ENCODE data around the gene ACTR6.

ACTR6 gene

GRCh38 chr12:100200463-100201181 is at the start of gene ACTR6:
TSS of gene ACTR6 (plus strand) at chr12:100200815. CDS start at chr12:100200852, 37 bp downstream.
- peaks cover 3% of the 10 kb centered on the region for H3K36me3 ChIP-seq (ENCODE audit: control insufficient read depth, low read depth, low read length)
- H3K4me1 ChIP-seq (ENCODE audit: control insufficient read depth, low read depth, low read length), result no peaks in the 10 kb centered on the region
- peak within 1 kb of the TSS; percentile 100 for H3K4me3 ChIP-seq (ENCODE audit: low read length)
- H3K9me3 ChIP-seq (ENCODE audit: control insufficient read depth, low read depth, low read length), result no peaks in the 10 kb centered on the region
- peak within 1 kb of the TSS; percentile 18 for H3K27ac ChIP-seq (ENCODE audit: low read length)
- H3K27me3 ChIP-seq (ENCODE audit: control insufficient read depth, insufficient read depth, low read length), result no peaks in the 10 kb centered on the region
- H3K9ac ChIP-seq (ENCODE audit: low read length), result peak within 1 kb of the TSS; percentile 87

DNA sequence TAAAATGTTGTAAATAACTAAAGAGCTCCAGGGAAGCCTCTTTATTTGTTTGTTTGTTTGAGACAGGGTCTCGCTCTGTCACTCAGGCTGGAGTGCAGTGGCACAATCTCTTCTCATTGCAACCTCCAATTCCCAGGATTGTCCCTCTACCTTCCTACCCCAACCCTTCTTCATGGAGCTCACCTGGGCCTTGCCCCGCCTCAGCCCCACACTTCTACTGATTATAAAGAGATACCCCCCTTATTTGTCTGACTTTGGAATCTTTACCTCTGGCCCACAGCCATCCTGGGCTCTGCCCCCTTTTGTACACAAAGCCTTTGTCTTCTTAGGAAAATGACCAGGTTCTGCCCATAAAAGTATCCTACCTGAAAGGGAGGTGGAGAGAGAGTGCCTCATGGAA is 48.8 kb upstream of the ACTR6 start:
- H3K4me3 ChIP-seq (ENCODE audit: low read length), result no peak overlapping the region
- no peaks in the 10 kb centered on the region for H3K9me3 ChIP-seq (ENCODE audit: control insufficient read depth, low read depth, low read length)
- H3K36me3 ChIP-seq (ENCODE audit: control insufficient read depth, low read depth, low read length), result no peaks in the 10 kb centered on the region
- H3K27ac ChIP-seq (ENCODE audit: low read length), result no peak overlapping the region
- no peak overlapping the region for H3K9ac ChIP-seq (ENCODE audit: low read length)
- H3K4me1 ChIP-seq (ENCODE audit: control insufficient read depth, low read depth, low read length), result peaks cover 16% of the 10 kb centered on the region
- no peaks in the 10 kb centered on the region for H3K27me3 ChIP-seq (ENCODE audit: control insufficient read depth, insufficient read depth, low read length)

- Histone ChIP-seq H3K4me3 (ENCODE audit: low read length) (no peak overlapping the region), H3K27ac (ENCODE audit: low read length) (no peak overlapping the region), H3K27me3 (ENCODE audit: control insufficient read depth, insufficient read depth, low read length) (no peaks in the 10 kb centered on the region), H3K9me3 (ENCODE audit: control insufficient read depth, low read depth, low read length) (no peaks in the 10 kb centered on the region), H3K36me3 (ENCODE audit: control insufficient read depth, low read depth, low read length) (no peaks in the 10 kb centered on the region), H3K4me1 (ENCODE audit: control insufficient read depth, low read depth, low read length) (peaks cover 13% of the 10 kb centered on the region), H3K9ac (ENCODE audit: low read length) (no peak overlapping the region)
These were observed 47.5 kb upstream of the ACTR6 start for GRCh38 chr12:100153131-100153530.

DNA sequence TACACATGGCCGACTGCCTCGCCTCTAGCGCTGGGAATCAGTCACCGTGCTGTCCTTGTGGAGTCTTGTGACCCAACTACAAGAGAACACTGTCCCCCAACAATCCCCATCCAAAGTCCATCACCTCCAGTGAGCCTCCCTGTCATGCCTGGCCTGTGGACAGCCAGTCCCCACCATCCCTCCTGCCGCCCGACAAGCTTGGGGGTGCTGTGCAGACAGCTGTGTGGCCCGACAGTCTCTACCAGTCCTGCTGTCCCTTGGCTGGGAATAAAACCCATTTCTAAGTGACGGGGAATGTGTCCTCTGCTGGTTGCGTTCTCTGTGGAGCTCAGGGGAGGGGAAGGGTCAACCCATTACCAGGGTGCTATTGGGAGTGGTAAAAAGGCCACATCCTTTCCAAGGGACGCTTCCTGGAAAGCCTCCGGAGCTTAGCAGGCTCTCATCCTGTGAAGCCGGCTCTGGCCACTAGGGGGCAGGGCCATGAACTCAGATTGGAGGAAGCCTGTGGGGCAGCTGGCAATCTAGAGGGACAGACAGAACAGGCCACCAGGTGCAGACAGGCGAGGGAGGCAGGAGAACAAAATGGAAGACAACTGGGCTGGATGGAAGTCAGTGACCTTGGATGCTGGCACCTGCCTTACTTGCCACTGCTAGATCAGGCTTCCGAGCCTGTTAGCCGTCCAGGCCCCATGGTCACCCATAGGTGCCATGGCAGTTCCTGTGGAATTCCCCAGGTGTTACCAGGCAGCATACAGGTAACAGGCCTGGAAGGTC is 46.0 kb upstream of the ACTR6 start:
- Histone ChIP-seq H3K27me3 (ENCODE audit: control insufficient read depth, insufficient read depth, low read length) (no peaks in the 10 kb centered on the region), H3K4me3 (ENCODE audit: low read length) (no peak overlapping the region), H3K36me3 (ENCODE audit: control insufficient read depth, low read depth, low read length) (no peaks in the 10 kb centered on the region), H3K27ac (ENCODE audit: low read length) (no peak overlapping the region), H3K9ac (ENCODE audit: low read length) (no peak overlapping the region), H3K9me3 (ENCODE audit: control insufficient read depth, low read depth, low read length) (no peaks in the 10 kb centered on the region), H3K4me1 (ENCODE audit: control insufficient read depth, low read depth, low read length) (peaks cover 26% of the 10 kb centered on the region)

DNA sequence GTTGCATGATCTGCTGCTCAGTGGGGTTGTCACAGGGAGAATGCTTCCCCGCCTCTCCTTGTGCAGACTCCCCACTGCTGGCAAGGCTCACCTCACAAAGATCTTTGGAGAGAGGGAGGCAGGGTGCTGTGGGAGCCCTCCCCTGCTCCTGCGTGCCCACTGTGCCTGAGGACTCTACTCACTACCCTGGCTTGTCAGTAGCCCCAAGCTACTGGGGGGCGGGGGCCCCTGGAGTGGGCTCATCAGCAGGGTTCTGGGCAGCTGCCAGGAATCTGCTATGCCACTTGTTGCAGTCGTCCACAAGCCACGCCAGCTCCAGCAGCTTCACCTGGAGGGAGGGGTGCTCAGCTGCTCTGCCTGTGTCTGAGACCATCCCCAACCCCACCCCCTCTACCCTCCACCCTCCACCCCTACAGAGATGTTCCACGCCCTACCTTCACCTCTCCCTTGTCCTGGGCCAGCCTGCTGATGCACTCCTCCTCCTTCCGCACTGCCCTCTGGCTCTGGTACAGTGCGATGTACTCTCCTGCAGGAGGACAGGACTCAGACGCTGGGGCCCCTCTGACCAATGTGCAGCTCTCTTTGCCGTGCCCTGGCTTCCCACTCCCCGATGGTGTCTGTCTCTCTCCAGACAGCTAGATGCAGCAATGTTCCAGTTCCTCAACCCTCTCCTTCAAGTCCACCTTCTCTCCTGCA is 43.7 kb upstream of the ACTR6 start:
- no peaks in the 10 kb centered on the region for H3K27me3 ChIP-seq (ENCODE audit: control insufficient read depth, insufficient read depth, low read length)
- H3K4me3 ChIP-seq (ENCODE audit: low read length), result no peak overlapping the region
- H3K36me3 ChIP-seq (ENCODE audit: control insufficient read depth, low read depth, low read length), result no peaks in the 10 kb centered on the region
- no peak overlapping the region for H3K27ac ChIP-seq (ENCODE audit: low read length)
- H3K9ac ChIP-seq (ENCODE audit: low read length), result no peak overlapping the region
- no peaks in the 10 kb centered on the region for H3K9me3 ChIP-seq (ENCODE audit: control insufficient read depth, low read depth, low read length)
- peaks cover 28% of the 10 kb centered on the region for H3K4me1 ChIP-seq (ENCODE audit: control insufficient read depth, low read depth, low read length)

GRCh38 chr12:100157427-100157821 is 43.2 kb upstream of the ACTR6 start:
- Histone ChIP-seq H3K4me3 (ENCODE audit: low read length) (no peak overlapping the region), H3K36me3 (ENCODE audit: control insufficient read depth, low read depth, low read length) (no peaks in the 10 kb centered on the region), H3K27ac (ENCODE audit: low read length) (no peak overlapping the region), H3K9ac (ENCODE audit: low read length) (no peak overlapping the region), H3K27me3 (ENCODE audit: control insufficient read depth, insufficient read depth, low read length) (no peaks in the 10 kb centered on the region), H3K9me3 (ENCODE audit: control insufficient read depth, low read depth, low read length) (no peaks in the 10 kb centered on the region), H3K4me1 (ENCODE audit: control insufficient read depth, low read depth, low read length) (peaks cover 23% of the 10 kb centered on the region)

GRCh38 chr12:100158535-100158934 is 42.1 kb upstream of the ACTR6 start:
- no peak overlapping the region for H3K9ac ChIP-seq (ENCODE audit: low read length)
- H3K27me3 ChIP-seq (ENCODE audit: control insufficient read depth, insufficient read depth, low read length), result no peaks in the 10 kb centered on the region
- H3K27ac ChIP-seq (ENCODE audit: low read length), result no peak overlapping the region
- no peak overlapping the region for H3K4me3 ChIP-seq (ENCODE audit: low read length)
- H3K9me3 ChIP-seq (ENCODE audit: control insufficient read depth, low read depth, low read length), result no peaks in the 10 kb centered on the region
- peaks cover 30% of the 10 kb centered on the region for H3K4me1 ChIP-seq (ENCODE audit: control insufficient read depth, low read depth, low read length)
- no peaks in the 10 kb centered on the region for H3K36me3 ChIP-seq (ENCODE audit: control insufficient read depth, low read depth, low read length)

DNA sequence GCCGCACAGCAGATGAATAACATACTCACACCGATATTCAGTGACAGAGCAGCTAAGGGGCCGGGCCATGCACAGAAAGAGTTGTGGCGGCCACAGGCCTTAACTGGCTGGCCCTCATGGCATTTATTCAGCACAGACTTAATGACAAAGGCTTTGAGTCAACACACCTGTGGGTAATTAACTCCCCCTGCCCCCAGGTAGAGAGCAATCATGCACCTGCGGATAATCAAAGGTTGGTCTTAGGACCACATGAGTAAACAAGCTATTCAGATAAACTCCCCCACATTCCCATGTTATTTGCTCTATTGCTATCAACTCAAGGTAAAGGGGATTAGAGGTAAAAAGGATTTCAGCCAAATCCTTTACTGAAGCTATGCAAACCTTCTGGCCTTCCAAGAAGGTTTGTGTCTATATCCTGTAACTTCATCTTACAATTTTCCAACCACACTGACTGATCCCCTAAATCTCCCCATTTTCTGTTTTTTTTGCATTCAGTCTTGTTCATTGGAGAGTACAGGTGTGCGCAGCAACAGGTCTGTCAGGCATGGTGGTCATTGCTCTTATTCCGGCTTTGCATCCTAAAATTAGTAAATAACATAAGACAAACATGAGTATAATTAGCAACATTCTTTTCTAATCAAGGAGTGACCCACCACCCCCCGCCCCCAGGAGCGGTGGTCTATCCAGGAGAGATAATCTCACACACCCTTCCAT is 41.1 kb upstream of the ACTR6 start:
- Histone ChIP-seq H3K36me3 (ENCODE audit: control insufficient read depth, low read depth, low read length) (no peaks in the 10 kb centered on the region), H3K4me3 (ENCODE audit: low read length) (no peak overlapping the region), H3K9me3 (ENCODE audit: control insufficient read depth, low read depth, low read length) (no peaks in the 10 kb centered on the region), H3K4me1 (ENCODE audit: control insufficient read depth, low read depth, low read length) (peaks cover 35% of the 10 kb centered on the region), H3K27me3 (ENCODE audit: control insufficient read depth, insufficient read depth, low read length) (no peaks in the 10 kb centered on the region), H3K9ac (ENCODE audit: low read length) (no peak overlapping the region), H3K27ac (ENCODE audit: low read length) (no peak overlapping the region)

GRCh38 chr12:100163416-100164152 is 37.0 kb upstream of the ACTR6 start:
- peaks cover 38% of the 10 kb centered on the region for H3K4me1 ChIP-seq (ENCODE audit: control insufficient read depth, low read depth, low read length)
- peak overlapping the region; percentile 21 for H3K9ac ChIP-seq (ENCODE audit: low read length)
- H3K27me3 ChIP-seq (ENCODE audit: control insufficient read depth, insufficient read depth, low read length), result no peaks in the 10 kb centered on the region
- H3K4me3 ChIP-seq (ENCODE audit: low read length), result peak overlapping the region; percentile 46
- no peaks in the 10 kb centered on the region for H3K9me3 ChIP-seq (ENCODE audit: control insufficient read depth, low read depth, low read length)
- H3K36me3 ChIP-seq (ENCODE audit: control insufficient read depth, low read depth, low read length), result no peaks in the 10 kb centered on the region
- H3K27ac ChIP-seq (ENCODE audit: low read length), result peak overlapping the region; percentile 8

DNA sequence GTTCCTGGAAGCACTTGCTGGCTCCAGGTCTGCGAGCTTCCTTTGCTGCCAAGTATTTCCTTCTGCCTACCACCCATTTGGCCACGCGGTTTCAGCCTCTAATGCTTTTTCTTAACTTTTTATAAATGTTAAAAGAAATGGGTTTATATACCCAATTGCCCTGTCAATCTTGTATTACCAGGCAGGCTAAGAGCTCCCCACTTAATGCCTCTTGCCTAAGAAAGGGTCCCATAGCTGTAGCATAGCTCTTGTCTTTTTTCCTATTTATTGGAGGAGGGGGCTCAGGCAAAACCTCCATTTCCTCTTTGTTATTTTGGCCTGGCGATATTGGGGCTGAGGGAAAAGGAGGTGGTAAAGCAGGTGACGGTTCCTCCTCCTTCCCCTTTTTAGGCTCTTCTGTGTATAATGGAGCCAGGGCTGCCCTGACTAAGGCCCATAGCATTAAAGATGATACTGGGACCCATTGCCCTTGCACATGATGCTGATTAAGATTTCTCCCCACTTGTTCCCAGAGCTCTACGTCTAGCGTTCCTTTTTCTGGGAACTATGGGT is 36.4 kb upstream of the ACTR6 start:
- H3K9me3 ChIP-seq (ENCODE audit: control insufficient read depth, low read depth, low read length), result no peaks in the 10 kb centered on the region
- H3K4me1 ChIP-seq (ENCODE audit: control insufficient read depth, low read depth, low read length), result peaks cover 32% of the 10 kb centered on the region
- H3K9ac ChIP-seq (ENCODE audit: low read length), result peak overlapping the region; percentile 21
- peak overlapping the region; percentile 31 for H3K4me3 ChIP-seq (ENCODE audit: low read length)
- no peaks in the 10 kb centered on the region for H3K27me3 ChIP-seq (ENCODE audit: control insufficient read depth, insufficient read depth, low read length)
- no peak overlapping the region for H3K27ac ChIP-seq (ENCODE audit: low read length)
- H3K36me3 ChIP-seq (ENCODE audit: control insufficient read depth, low read depth, low read length), result no peaks in the 10 kb centered on the region

Data from iPS-18a (cell line).